Kidney (tissue), 14 donors: ENCODE measurements around the gene DPP10. TPM values are rescaled to one million over a fixed set of nuclear protein-coding genes. Genes with fewer than 3 reads are reported as not detected.

ENCODE experiments used
- DNase-seq, 5 donors: peaks; one replicate each; pipeline ENCODE4 v3.0.0-alpha.2; 2013 to 2020
- FAIRE-seq: peaks from 2 replicates; lab custom pipeline; 2012; peaks lifted over from hg19 to GRCh38; lab: Jason Lieb, UNC
- H3K27ac ChIP-seq, 2 donors: one replicate each; pipeline ENCODE4 v1.7.0; 2013; ENCODE audit warnings: low read depth in 2 of 2, low read length in 2 of 2, inconsistent platforms in 1 of 2
- H3K27me3 ChIP-seq: one replicate; pipeline ENCODE4 v1.7.1; 2013; ENCODE audit warnings: low read length, inconsistent platforms; ENCODE audit not compliant: control insufficient read depth, insufficient read depth
- H3K36me3 ChIP-seq, 3 donors: one replicate each; pipeline versions ENCODE4 v1.7.0 to v1.7.1; 2013; ENCODE audit warnings: low read length in 3 of 3, control low read depth in 1 of 3, inconsistent platforms in 1 of 3; ENCODE audit not compliant: insufficient read depth in 3 of 3, control insufficient read depth in 2 of 3
- H3K4me1 ChIP-seq, 3 donors: one replicate each; pipeline versions ENCODE4 v1.7.0 to v1.7.1; 2013; ENCODE audit warnings: low read length in 3 of 3, inconsistent platforms in 1 of 3, low read depth in 1 of 3; ENCODE audit not compliant: control insufficient read depth in 2 of 3, insufficient read depth in 2 of 3
- H3K4me3 ChIP-seq, 3 donors: one replicate each; pipeline versions ENCODE4 v1.7.0 to v1.8.1; 2013; ENCODE audit warnings: low read length in 3 of 3, control low read depth in 1 of 3, inconsistent platforms in 1 of 3
- H3K9ac ChIP-seq, 3 donors: one replicate each; pipeline versions ENCODE4 v1.7.0 to v1.7.1; 2013; ENCODE audit warnings: low read length in 3 of 3, control low read depth in 1 of 3, inconsistent platforms in 1 of 3
- H3K9me3 ChIP-seq, 3 donors: one replicate each; pipeline versions ENCODE4 v1.7.0 to v1.7.1; 2013; ENCODE audit warnings: low read length in 3 of 3, control low read depth in 1 of 3, inconsistent platforms in 1 of 3; ENCODE audit not compliant: control insufficient read depth in 2 of 3, insufficient read depth in 1 of 3
- intact Hi-C: fragments of 100-400 bp; cut with DNase I; formaldehyde crosslinking; loops from one replicate; pipeline ENCODE4 v1.11.1; 2022
- polyA plus RNA-seq: library from polyadenylated mRNA; stranded (reverse); fragments of 350-450 nt; fragmentation: Illumina TruSeq; extraction: RNeasy Lipid Tissue Mini Kit (QIAGEN cat#74804); gene quantifications from one replicate; pipeline ENCODE4 v1.2.3, GENCODE V29; 2014; ENCODE audit warnings: low read depth, low replicate concordance; ENCODE audit not compliant: insufficient read depth
- total RNA-seq: library from RNA; stranded (reverse); fragmentation: NEBNext Ultra II Directional; extraction: Animal tissue kit (Norgen Biotek cat#: 25700); gene quantifications from one replicate; pipeline ENCODE4 v1.2.1, GENCODE V29; 2021
- TF ChIP-seq, protein P1 (sequence below): IDR thresholded peaks from 3 replicates; pipeline ENCODE4 v1.5.1; 2012; ENCODE audit warnings: mild to moderate bottlenecking, moderate library complexity, borderline replicate concordance; ENCODE audit not compliant: insufficient read depth; ENCODE audit errors: extremely low read depth
- donor health status: control.
- donor health status: control.
- donor health status: control.
- donor health status: control.
- donor health status: control.
- donor health status: DM: yes; HTN: yes; CAD: no.
- donor health status: Normal renal cell carcinoma (clear cell type).

Gene DPP10
- total and polyA plus RNA-seq, 2 donors from 2014 or later, result 0.67 TPM; not detected in 1

GRCh38 chr2:115396579-115396978 lies 954.1 kb downstream of the DPP10 start:
- Histone ChIP-seq H3K27ac (no peak overlapping the region), H3K36me3 (no peaks in the 10 kb centered on the region), H3K9ac (no peak overlapping the region), H3K27me3 (no peaks in the 10 kb centered on the region), H3K4me1 (no peaks in the 10 kb centered on the region), H3K9me3 (no peaks in the 10 kb centered on the region), H3K4me3 (no peak overlapping the region)
- TF ChIP-seq, protein P1, sequence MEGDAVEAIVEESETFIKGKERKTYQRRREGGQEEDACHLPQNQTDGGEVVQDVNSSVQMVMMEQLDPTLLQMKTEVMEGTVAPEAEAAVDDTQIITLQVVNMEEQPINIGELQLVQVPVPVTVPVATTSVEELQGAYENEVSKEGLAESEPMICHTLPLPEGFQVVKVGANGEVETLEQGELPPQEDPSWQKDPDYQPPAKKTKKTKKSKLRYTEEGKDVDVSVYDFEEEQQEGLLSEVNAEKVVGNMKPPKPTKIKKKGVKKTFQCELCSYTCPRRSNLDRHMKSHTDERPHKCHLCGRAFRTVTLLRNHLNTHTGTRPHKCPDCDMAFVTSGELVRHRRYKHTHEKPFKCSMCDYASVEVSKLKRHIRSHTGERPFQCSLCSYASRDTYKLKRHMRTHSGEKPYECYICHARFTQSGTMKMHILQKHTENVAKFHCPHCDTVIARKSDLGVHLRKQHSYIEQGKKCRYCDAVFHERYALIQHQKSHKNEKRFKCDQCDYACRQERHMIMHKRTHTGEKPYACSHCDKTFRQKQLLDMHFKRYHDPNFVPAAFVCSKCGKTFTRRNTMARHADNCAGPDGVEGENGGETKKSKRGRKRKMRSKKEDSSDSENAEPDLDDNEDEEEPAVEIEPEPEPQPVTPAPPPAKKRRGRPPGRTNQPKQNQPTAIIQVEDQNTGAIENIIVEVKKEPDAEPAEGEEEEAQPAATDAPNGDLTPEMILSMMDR, result no peak
- DNase-seq, result no peak
- no peak for FAIRE-seq
- intact Hi-C loops, result no loop called here

- H3K4me1 ChIP-seq, result no peaks in the 10 kb centered on the region
- DNase-seq (no peak), FAIRE-seq (no peak)
- no peaks in the 10 kb centered on the region for H3K27me3 ChIP-seq
- no peak overlapping the region for H3K4me3 ChIP-seq
- H3K36me3 ChIP-seq, result no peaks in the 10 kb centered on the region
- no peak overlapping the region for H3K27ac ChIP-seq
- intact Hi-C loops, result no loop called here
- TF ChIP-seq, protein P1, result no peak
- H3K9me3 ChIP-seq, result peaks cover 0 to 4% (median 0%) of the 10 kb centered on the region in 3 donors
- no peak overlapping the region for H3K9ac ChIP-seq
Measured at GRCh38 chr2:115400940-115401339, 958.5 kb downstream of the DPP10 start.

GRCh38 chr2:115412501-115412900 lies 970.1 kb downstream of the DPP10 start:
- no peaks in the 10 kb centered on the region for H3K9me3 ChIP-seq
- no peak overlapping the region for H3K27ac ChIP-seq
- TF ChIP-seq, protein P1, result no peak
- no peaks in the 10 kb centered on the region for H3K27me3 ChIP-seq
- no peak overlapping the region for H3K4me3 ChIP-seq
- no peak overlapping the region for H3K9ac ChIP-seq
- intact Hi-C loops, result no loop called here
- FAIRE-seq, result no peak
- no peaks in the 10 kb centered on the region for H3K4me1 ChIP-seq
- H3K36me3 ChIP-seq, result no peaks in the 10 kb centered on the region
- DNase-seq, result no peak

GRCh38 chr2:115413791-115414190 lies 971.4 kb downstream of the DPP10 start:
- FAIRE-seq, result no peak
- TF ChIP-seq, protein P1, result no peak

More at GRCh38 chr2:115413791-115414190, 971.4 kb downstream of the DPP10 start:
- Histone ChIP-seq H3K4me3 (no peak overlapping the region), H3K27me3 (no peaks in the 10 kb centered on the region), H3K36me3 (no peaks in the 10 kb centered on the region), H3K9ac (no peak overlapping the region), H3K9me3 (no peaks in the 10 kb centered on the region), H3K4me1 (no peaks in the 10 kb centered on the region), H3K27ac (no peak overlapping the region)
- no peak for DNase-seq
- intact Hi-C loops, result no loop called here
